T1000 (cell line): ENCODE data around the gene GRIK2.
A peak's percentile ranks its signal among the peaks of the same experiment; 100 is the strongest.
"Not testable (repeated sequence)": the region's sequence is repeated elsewhere in the genome, so short reads cannot be mapped to it uniquely, and the experiment has no call there.

ENCODE experiments used
- DNase-seq: peaks from one replicate; lab custom pipeline; 2025; ENCODE audit warnings: mixed read lengths; lab: John Stamatoyannopoulos, UW

GRIK2 gene

GRCh38 chr6:101630941-101631340 is 237.4 kb downstream of the GRIK2 start:
- DNase-seq = no peak

DNA sequence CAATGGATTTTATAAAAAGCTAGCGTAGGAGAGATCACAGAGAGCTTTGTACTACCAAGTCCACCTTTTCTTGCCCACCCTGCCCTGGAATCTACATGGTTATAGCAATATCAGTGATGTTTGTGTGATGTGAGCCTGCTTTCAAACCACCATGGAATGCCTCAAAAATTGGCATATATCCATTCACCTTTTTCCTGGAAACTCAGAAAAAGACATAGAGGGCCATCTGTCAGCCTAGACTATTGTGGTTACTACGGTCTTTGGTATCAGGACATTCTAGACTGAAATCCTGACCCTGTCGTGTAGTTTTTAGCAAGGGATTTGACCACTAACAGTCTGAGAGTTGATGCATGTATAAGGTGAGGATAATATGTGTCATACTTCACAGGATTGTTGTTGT is 239.6 kb downstream of the GRIK2 start:
- no peak for DNase-seq

DNA sequence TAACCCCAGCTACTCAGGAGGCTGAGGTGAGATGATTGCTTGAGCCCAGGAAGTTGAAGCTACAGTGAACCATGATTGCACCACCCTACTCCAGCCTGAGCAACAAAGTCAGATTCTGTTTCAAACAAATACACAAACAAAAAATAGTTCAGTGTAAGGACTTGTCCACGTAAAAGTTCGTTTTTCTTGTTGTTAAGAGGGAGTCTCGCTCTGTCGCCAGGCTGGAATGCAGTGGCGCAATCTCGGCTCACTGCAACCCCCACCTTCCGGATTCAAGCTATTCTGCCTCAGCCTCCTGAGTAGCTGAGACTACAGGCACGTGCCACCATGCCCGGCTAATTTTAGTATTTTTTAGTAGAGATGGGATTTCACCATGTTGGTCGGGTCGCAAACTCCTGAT is 245.4 kb downstream of the GRIK2 start:
- DNase-seq = not testable (repeated sequence)

- no peak for DNase-seq
Observed at GRCh38 chr6:101640131-101640530, 246.6 kb downstream of the GRIK2 start.

DNA sequence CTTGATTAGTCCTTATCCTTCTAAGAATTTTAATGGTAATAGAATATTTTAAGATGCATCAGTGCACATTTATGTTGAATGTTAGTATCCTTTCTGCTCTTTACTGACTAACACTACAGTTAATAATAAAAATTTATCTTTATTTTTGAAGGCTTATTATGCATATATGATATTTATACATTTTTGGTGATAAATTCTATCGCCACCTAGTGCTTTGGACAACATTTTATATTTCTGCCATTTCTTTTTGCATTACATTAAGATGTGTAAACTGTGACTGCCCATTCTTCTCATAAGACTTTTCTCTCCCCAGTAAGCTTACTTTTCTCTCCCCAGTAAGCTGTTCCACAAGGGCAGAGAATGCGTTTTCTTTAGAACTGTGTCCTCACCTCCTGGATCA is 252.3 kb downstream of the GRIK2 start:
- DNase-seq = no peak

GRCh38 chr6:101650402-101651100 is 257.0 kb downstream of the GRIK2 start:
- no peak for DNase-seq

- DNase-seq = no peak
Observed at GRCh38 chr6:101652079-101652478, 258.6 kb downstream of the GRIK2 start.

DNA sequence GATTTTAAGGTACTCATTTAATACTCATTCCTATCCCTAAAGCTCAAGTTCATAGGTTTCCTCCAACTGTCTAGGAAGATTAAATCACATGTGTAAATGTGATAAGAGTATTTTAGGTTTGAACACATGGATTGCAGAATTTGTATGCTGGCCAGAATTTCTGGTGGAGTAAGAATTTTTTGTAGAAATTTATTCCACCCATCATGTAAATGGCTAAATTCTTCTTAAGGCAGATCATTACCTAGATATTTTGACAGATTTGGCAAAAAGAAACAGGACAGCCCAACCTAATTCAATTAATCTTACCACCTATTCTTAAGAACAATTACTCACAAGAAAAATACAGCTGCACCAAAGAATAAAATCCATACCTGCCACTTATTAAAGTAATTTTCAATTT is 261.6 kb downstream of the GRIK2 start:
- no peak for DNase-seq

DNA sequence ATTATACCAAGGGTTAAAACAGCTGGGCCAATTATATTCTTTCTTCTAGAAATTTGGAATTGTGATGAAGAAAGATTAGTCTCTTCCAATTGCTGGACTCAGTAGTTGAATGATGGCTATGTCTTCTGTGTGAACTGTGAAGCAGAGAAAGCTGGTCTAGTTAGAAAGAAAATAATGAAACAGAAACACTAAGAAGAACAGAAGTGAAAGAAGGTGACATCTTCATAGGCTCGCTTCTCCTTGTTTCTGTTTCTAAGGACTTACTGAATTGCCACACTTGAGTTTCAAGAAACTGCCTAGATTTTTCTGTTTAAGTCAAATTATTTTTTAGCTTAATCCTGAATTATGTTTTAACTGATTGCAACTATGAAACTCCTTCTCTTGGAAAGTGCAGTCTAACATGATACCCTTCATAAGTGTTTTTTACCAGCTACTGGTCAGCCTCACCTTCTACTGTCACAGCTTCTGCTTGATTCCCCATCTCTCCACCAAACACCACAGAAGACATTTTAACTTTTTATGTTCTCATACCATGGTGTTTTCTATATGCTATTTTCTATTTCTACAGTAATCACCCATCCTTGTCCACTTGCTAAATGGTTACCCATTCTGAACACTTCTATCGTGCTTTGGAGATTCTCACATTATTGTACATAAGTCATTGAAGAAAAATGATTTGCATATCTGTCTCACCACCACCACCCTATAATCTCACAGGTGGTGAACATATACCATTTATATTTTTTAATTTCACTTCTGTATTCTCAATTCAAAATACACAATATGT is 268.8 kb downstream of the GRIK2 start:
- no peak for DNase-seq

DNA sequence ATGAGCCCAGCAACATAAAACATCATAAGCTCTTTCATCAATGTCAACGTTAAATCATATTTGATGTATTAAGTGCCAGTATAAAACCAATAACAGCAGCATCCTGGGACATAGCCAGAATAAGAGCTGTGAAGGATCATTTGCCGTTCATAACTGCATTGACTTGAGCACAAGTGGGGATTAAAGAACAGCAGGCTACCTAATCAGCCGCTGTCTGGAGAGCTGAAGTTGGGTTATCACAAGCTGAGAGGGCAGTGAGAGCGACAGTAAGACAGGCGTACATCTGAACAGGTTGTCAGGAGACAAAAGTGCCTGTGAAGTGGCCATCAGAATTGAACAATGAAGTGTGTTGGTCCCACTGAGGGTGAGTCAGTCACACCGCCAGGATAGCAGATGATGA is 269.6 kb downstream of the GRIK2 start:
- no peak for DNase-seq

DNA sequence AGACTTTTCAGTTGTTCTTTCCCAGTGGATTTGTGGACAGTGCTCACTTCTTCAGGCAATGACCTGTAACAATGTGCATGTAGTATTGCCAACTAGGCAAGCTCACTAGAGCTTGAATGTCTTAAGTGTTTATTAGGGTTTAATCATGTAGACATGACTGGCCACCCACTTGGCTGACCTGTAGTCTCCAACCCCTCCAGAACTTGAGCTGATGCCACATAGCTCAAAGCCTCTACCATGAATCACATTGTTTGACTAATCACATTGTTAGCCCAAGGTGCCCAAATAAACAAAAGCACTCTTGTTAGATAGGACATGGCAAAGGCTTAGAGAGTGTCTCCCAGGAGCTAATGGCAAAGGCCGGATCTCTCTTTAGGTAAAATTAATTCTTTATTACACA is 272.7 kb downstream of the GRIK2 start:
- DNase-seq = peak; percentile 35

DNA sequence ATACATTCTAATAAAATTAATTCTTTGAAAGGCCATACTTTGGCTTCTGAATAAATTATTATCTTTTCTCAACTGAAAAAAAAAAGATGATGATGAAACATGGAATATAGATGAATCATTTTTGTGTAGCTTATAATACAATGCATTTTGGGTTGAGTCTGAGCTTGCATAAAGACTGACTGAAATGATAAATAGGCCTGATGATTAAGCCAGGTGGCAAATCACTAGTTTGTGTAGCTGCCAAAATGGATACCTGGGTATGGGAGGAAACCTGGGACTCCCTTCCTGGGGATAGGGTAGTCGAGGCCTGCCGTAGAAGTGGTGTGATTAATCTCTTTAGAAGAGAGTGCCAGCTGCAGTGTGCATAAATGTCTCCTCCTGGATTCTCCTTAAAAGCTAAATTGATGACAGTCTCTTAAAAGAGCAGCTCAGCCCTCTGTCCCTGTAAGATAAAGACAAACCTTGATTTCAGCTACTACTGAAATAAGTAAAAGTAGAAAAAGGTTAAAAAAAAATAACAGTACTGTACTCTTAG is 275.1 kb downstream of the GRIK2 start:
- DNase-seq = no peak

DNA sequence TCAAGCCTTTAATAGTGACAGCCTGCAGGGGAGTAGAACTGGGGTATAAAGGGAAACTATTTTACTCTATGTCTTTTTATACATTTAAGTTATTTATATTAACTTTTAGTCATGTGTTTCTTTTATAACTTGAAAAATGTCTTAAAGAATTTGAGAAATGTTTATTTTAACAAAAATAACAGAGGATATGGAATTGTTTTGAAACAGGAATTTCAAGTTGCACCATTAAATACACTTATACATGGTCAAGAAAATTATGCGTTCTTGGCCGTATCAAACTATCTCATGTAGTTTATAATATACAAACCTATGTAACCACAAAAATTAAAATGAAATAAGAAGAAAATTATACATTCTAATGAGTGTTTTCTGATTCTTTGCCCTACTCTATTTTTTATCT is 282.7 kb downstream of the GRIK2 start:
- DNase-seq = no peak

DNA sequence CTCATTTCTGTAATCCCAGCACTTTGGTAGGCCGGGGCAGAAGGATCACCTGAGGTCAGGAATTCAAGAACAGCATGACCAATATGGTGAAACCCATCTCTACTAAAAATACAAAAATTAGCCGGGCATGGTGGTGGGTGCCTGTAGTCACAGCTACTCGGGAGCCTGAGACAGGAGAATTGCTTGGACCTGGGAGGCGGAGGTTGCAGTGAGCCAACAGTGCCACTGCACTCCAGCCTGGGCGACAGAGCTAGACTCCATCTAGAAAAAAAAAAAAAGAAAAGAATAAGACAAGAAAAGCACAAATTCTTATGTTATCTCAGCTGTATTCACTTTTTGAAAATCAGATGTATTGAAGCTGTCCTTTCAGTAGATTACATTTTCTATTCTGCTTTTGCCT is 289.4 kb downstream of the GRIK2 start:
- no peak for DNase-seq

GRCh38 chr6:101683884-101684283 is 290.4 kb downstream of the GRIK2 start:
- no peak for DNase-seq

- no peak for DNase-seq
Observed at GRCh38 chr6:101686653-101687052, 293.1 kb downstream of the GRIK2 start.

- DNase-seq = no peak
Observed at GRCh38 chr6:101689156-101689555, 295.6 kb downstream of the GRIK2 start.

- DNase-seq = no peak
Observed at GRCh38 chr6:101689695-101690094, 296.2 kb downstream of the GRIK2 start.

DNA sequence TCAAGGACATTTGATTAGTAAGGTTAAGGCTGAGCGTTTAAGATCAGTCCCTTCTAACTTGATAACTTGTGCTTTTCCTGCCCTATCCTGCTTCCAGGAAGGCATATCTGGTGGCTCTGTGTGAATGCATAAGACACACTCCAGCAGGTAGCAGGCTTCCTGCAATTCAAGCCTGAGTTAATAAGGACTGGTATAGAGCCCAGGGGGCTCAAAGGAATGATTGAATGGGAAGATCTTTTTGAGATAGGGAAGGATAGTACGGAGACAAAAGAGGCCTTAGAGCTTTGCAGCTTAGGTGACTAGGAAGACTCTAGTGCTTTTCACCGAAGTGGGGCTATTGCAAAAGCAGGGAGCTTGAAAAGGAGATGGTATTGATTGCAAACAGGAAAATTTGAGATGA is 307.1 kb downstream of the GRIK2 start:
- no peak for DNase-seq

GRCh38 chr6:101703311-101703710 is 309.8 kb downstream of the GRIK2 start:
- DNase-seq = no peak

GRCh38 chr6:101705866-101706265 is 312.4 kb downstream of the GRIK2 start:
- no peak for DNase-seq

- no peak for DNase-seq
Observed at GRCh38 chr6:101706576-101706975, 313.1 kb downstream of the GRIK2 start.

DNA sequence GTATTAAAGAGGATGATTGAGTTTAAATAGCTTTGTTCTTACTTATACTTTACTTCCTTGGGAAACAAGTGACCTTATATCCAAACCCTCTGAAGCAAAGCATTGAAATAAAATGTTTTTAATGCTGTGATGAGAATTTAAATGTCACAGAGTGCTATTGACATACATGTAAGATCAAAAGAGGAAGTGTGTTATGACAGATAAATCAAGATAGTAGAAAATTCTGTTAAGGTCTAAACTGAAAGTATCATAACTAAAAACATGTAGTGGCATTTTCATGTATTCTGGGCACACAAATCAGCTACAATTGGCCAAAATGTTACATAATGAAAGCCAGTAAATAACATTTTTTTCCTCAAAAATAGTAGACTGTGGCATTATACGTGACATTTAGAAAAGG is 318.0 kb downstream of the GRIK2 start:
- no peak for DNase-seq
